NCI-H524 treated with DMSO at 0.1 percent for 48 hours (cell line): Measurements from ENCODE around the gene GDA.
"Not testable (repeated sequence)": the region's sequence is repeated elsewhere in the genome, so short reads cannot be mapped to it uniquely, and the experiment has no call there.

Experiments used
- DNase-seq: peaks from one replicate; lab custom pipeline; 2025; lab: John Stamatoyannopoulos, UW

GDA gene

GRCh38 chr9:72278959-72279358 is 129.7 kb downstream of the GDA start:
- DNase-seq, result no peak

DNA sequence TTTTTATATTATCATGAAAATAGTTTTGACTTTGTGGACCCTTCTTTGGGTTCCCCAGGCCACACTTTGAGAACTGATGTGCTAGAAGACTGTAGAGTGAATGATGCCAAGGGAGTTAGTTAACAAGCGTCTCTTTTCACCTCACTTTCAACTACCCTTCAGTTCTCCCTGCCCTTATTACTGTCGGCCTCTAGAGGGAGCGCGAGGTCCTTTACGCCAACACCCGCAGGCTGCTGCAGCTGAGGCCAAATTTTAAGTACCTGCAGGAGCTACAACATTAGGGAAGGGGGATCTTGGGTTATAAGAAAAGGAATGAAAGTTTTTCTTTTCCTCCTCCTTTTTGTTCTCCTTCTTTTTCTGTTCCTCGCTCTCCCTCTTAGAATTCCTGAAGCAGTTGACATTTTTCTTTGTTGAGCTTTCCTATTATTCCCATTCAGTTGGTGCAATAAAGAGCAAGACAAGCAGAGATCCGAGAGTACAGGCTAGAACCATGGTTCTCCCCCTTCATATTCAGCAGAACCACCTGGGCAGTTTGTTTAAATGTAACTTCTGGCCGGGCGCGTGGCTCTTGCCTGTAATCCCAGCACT is 131.8 kb downstream of the GDA start:
- no peak for DNase-seq

DNA sequence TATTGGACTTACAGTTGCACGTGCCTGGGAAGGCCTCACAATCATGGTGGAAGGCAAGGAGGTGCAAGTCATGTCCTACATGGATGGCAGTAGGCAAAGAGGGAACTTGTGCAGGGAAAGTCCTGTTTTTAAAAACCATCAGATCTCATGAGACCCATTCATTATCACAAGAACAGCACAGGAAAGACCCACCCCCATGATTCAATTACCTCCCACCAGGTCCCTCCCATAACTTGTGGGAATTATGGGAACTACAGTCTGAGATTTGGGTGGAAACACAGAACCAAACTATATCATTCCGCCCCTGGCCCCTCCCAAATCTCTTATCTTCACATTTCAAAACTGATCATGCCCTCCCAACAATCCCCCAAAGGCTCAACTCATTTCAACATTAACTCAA is 140.2 kb downstream of the GDA start:
- DNase-seq, result no peak

GRCh38 chr9:72290311-72290710 is 141.1 kb downstream of the GDA start:
- DNase-seq, result no peak

GRCh38 chr9:72291576-72291975 is 142.3 kb downstream of the GDA start:
- DNase-seq, result not testable (repeated sequence)

GRCh38 chr9:72292256-72292682 is 143.0 kb downstream of the GDA start:
- DNase-seq, result no peak

GRCh38 chr9:72292874-72293607 is 143.8 kb downstream of the GDA start:
- no peak for DNase-seq

DNA sequence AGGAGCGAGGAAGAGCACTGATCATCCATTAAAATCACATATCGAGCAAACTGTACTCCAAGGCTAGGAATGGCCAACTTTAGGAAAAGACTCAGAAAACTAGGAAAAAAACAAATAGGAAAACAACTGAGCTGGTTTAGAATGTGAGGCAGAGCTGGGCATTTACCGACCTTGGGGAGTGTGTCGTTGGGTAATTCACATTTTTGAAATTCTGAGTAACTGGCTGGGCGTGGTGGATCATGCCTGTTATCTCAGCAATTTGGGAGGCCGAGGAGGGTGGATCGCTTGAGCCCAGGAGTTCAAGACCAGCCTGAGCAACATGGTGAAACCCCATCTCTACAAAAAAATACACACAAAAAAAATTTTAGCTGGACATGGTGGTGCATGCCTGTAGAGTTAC is 145.7 kb downstream of the GDA start:
- no peak for DNase-seq

DNA sequence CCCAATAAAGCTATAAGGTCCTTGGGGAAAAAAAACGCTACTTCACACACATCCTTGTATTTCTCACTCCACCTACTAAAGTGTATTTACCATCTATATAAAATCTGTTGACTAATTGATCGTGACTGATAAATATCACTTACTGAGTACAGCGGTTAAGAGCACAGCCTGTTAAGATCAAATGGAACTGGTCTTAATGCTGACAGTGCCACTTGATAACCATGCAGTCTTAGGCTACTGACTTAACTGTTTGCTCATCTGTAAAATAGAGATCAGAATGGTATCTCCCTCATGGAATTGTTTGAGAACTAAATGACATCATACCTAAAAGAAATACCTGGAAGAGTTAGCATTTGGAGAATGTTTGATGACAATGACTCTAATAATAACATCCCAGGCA is 148.3 kb downstream of the GDA start:
- DNase-seq, result no peak

GRCh38 chr9:72299017-72299603 is 149.9 kb downstream of the GDA start:
- no peak for DNase-seq

GRCh38 chr9:72300873-72301272 is 151.6 kb downstream of the GDA start:
- DNase-seq, result no peak
